A549 treated with Mapracorat at 1 μM for 4 hours (cell line): Measurements from ENCODE around the gene PDZD2. TPM values are rescaled to one million over a fixed set of nuclear protein-coding genes. Genes with fewer than 3 reads are reported as not detected.

ENCODE experiments used
- total RNA-seq: library from RNA; stranded (reverse); fragments of 200-300 nt; extraction: Qiagen RNA extraction; gene quantifications from 5 replicates; pipeline ENCODE4 v1.2.3, GENCODE V29; 2022

The PDZD2 gene
- total RNA-seq: 0.10 to 0.76 TPM (median 0.29 TPM) in 5 replicates

DNA sequence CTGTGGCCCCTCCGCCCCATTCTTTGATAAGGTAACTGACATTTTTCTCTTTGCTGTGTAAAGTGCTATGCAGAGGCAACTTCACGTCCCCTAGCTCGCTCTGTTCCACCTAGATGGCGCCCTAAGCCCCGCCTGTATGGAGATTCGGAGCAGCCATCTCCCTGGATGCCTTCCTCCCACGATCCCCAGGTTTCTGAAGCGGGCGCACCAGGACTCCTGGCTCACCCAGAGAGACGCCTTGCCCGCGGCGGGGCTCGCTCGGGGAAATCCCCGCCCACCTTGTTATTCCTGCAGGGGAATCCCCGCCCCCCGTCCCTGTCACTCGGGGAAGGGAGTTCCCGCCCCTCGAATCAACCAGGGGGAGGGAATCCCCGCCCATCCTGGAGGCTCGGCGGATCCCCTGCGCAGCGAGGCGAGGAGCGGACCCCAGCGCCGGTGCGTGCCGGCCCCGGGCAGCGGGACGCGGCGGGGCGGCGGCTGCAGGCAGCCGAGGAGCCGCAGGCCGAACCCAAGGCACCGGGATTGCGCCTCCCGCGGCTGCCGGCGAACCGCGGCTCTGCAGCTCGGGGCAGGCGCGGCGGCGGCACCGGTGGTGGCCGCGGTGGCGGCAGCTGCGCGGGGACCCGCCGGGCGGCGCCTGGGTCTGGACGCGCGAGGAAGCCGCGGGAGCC, at the start of gene PDZD2:
PDZD2 (plus strand) TSS at position 384 of the 671 bp plus-strand sequence.

Other genes with a start within 250 kb of the PDZD2 start
- gene DROSHA, start 107.0 kb upstream of the PDZD2 start, total RNA-seq: 39.5 to 43.8 TPM (median 43.2 TPM) in 5 replicates
- gene C5orf22, start 106.8 kb upstream of the PDZD2 start, total RNA-seq: 9.8 to 16.2 TPM (median 12.3 TPM) in 5 replicates